HG02970 (cell line): ENCODE results near the gene RNGTT.
A peak's percentile ranks its signal among the peaks of the same experiment; 100 is the strongest.

Experiments used
- ATAC-seq: cut with Tn5 transposase; IDR thresholded peaks from one replicate; pipeline ENCODE4 v1.9.1; 2021; ENCODE audit warnings: mild to moderate bottlenecking, moderate library complexity, moderate number of reproducible peaks; ENCODE audit not compliant: unreplicated experiment, low FRiP score

RNGTT gene

GRCh38 chr6:88623531-88623930 is 339.9 kb downstream of the RNGTT start:
- no peak for ATAC-seq

- ATAC-seq: no peak
Observed at GRCh38 chr6:88619951-88620350, 343.5 kb downstream of the RNGTT start.

- peak; percentile 56 for ATAC-seq
Observed at GRCh38 chr6:88616380-88616779, 347.0 kb downstream of the RNGTT start.

GRCh38 chr6:88614316-88614877 is 349.0 kb downstream of the RNGTT start:
- ATAC-seq: no peak

GRCh38 chr6:88612631-88613030 is 350.8 kb downstream of the RNGTT start:
- ATAC-seq: no peak

- no peak for ATAC-seq
Observed at GRCh38 chr6:88611721-88612120, 351.7 kb downstream of the RNGTT start.

- ATAC-seq: no peak
Observed at GRCh38 chr6:88609983-88610382, 353.4 kb downstream of the RNGTT start.

- no peak for ATAC-seq
Observed at GRCh38 chr6:88605271-88605670, 358.1 kb downstream of the RNGTT start.

- ATAC-seq: no peak
Observed at GRCh38 chr6:88599571-88599970, 363.8 kb downstream of the RNGTT start.

GRCh38 chr6:88596801-88597200 is 366.6 kb downstream of the RNGTT start:
- ATAC-seq: no peak

GRCh38 chr6:88588938-88589337 is 374.5 kb downstream of the RNGTT start:
- no peak for ATAC-seq

GRCh38 chr6:88587150-88587520 is 376.3 kb downstream of the RNGTT start:
- no peak for ATAC-seq

- ATAC-seq: no peak
Observed at GRCh38 chr6:88586371-88587149, 376.9 kb downstream of the RNGTT start.

- ATAC-seq: no peak
Observed at GRCh38 chr6:88585276-88585692, 378.1 kb downstream of the RNGTT start.

GRCh38 chr6:88584581-88585275 is 378.7 kb downstream of the RNGTT start:
- no peak for ATAC-seq

GRCh38 chr6:88577461-88577860 is 386.0 kb downstream of the RNGTT start:
- ATAC-seq: no peak

GRCh38 chr6:88575536-88575935 is 387.9 kb downstream of the RNGTT start:
- no peak for ATAC-seq

GRCh38 chr6:88574651-88575050 is 388.8 kb downstream of the RNGTT start:
- ATAC-seq: no peak

- ATAC-seq: no peak
Observed at GRCh38 chr6:88574031-88574430, 389.4 kb downstream of the RNGTT start.

- no peak for ATAC-seq
Observed at GRCh38 chr6:88573561-88573960, 389.9 kb downstream of the RNGTT start.

- ATAC-seq: no peak
Observed at GRCh38 chr6:88572449-88573139, 390.8 kb downstream of the RNGTT start.
